Measurements from ENCODE around the gene AKT1.

The AKT1 gene

GRCh38 chr14:104725772-104726548 is 69.6 kb downstream of the AKT1 start:
- no peak for DNase-seq (ENCODE audit: low read depth in 1 of 2, low spot score in 1 of 2)

GRCh38 chr14:104724981-104725771 is 70.4 kb downstream of the AKT1 start:
- DNase-seq (ENCODE audit: low read depth in 1 of 2, low spot score in 1 of 2), result no peak

- DNase-seq (ENCODE audit: low read depth in 1 of 2, low spot score in 1 of 2), result no peak
Observed at GRCh38 chr14:104724407-104724980, 71.1 kb downstream of the AKT1 start.

- peak; percentile 23 to 41 for DNase-seq (ENCODE audit: low read depth in 1 of 2, low spot score in 1 of 2)
Observed at GRCh38 chr14:104723651-104724406, 71.7 kb downstream of the AKT1 start, which contains the start of gene ADSS1. Gene ADSS1, plus strand, starts transcription at chr14:104724229. Its CDS starts 42 bp downstream, at chr14:104724271.

- no peak for DNase-seq (ENCODE audit: low read depth in 1 of 2, low spot score in 1 of 2)
Observed at GRCh38 chr14:104722938-104723650, 72.5 kb downstream of the AKT1 start.

GRCh38 chr14:104721505-104722431 is 73.8 kb downstream of the AKT1 start:
- DNase-seq (ENCODE audit: low read depth in 1 of 2, low spot score in 1 of 2), result no peak

Measured in activated T-helper 1 cell treated with anti-CD3 and anti-CD28 coated beads, Interleukin-2, amount 50 U/mL, for 16 hours (primary cell).